HEK293 (cell line): ENCODE results near the gene NCKAP5.

ENCODE experiments used
- CTCF ChIA-PET: fragments of 350-600 bp; formaldehyde crosslinking; extraction: SDS; loops from one replicate; lab custom pipeline; 2021; ENCODE audit warnings: antibody characterized with exemption; lab: Yijun Ruan, JAX
- POLR2A ChIA-PET: fragments of 300-600 bp; formaldehyde crosslinking; extraction: SDS; loops from one replicate; lab custom pipeline; 2020; ENCODE audit warnings: antibody characterized with exemption, inconsistent platforms; lab: Yijun Ruan, JAX
- H3K27ac ChIP-seq: fragments of 200-500 bp; sonication (Bioruptor generic); 2 replicates; pipeline ENCODE4 v1.5.1; 2014; ENCODE audit warnings: low read depth, low read length, control low read depth, inconsistent platforms; ENCODE audit errors: extremely low read depth
- H3K36me3 ChIP-seq, 2 experiments: fragments of 200-500 bp in 1 of 2; sonication (Bioruptor generic) in 1 of 2; 1 replicate in 1 of 2; 2 replicates in 1 of 2; pipeline ENCODE4 v1.5.1; 2014 to 2017; ENCODE audit warnings: inconsistent platforms in 2 of 2, low read length in 2 of 2; ENCODE audit not compliant: control insufficient read depth in 2 of 2, insufficient read depth in 1 of 2
- H3K4me1 ChIP-seq: fragments of 200-500 bp; sonication (Bioruptor generic); 2 replicates; pipeline ENCODE4 v1.5.1; 2014; ENCODE audit warnings: mild to moderate bottlenecking, low read length, inconsistent platforms; ENCODE audit not compliant: control insufficient read depth, insufficient read depth
- H3K4me3 ChIP-seq: 2 replicates; pipeline ENCODE4 v1.5.1; 2011; ENCODE audit warnings: low read depth, mild to moderate bottlenecking, control low read depth, low read length, moderate library complexity
- H3K9me3 ChIP-seq: fragments of 200-500 bp; sonication (Bioruptor generic); 2 replicates; pipeline ENCODE4 v1.5.1; 2014; ENCODE audit warnings: low read depth, low read length, inconsistent platforms; ENCODE audit not compliant: control insufficient read depth, insufficient read depth
- HOXA7 ChIP-seq: sonication (generic); formaldehyde crosslinking; IDR thresholded peaks from 2 replicates; pipeline ENCODE4 v1.8.1; 2022; ENCODE audit warnings: missing genetic modification reagents, borderline replicate concordance
- KLF8 ChIP-seq: fragments of 450-650 bp; formaldehyde crosslinking; IDR thresholded peaks from 2 replicates; pipeline ENCODE4 v1.5.1; 2016; ENCODE audit warnings: missing biosample characterization, missing genetic modification characterization
- MEIS1 ChIP-seq: sonication (generic); formaldehyde crosslinking; IDR thresholded peaks from 2 replicates; pipeline ENCODE4 v1.8.1; 2022; ENCODE audit warnings: missing genetic modification reagents, mild to moderate bottlenecking, borderline replicate concordance
- MZF1 ChIP-seq: fragments of 450-650 bp; formaldehyde crosslinking; IDR thresholded peaks from 2 replicates; pipeline ENCODE4 v1.5.1; 2017; ENCODE audit warnings: missing biosample characterization, missing genetic modification characterization, borderline replicate concordance
- PRDM1 ChIP-seq: fragments of 450-650 bp; formaldehyde crosslinking; IDR thresholded peaks from 2 replicates; pipeline ENCODE4; 2016; ENCODE audit warnings: missing biosample characterization, missing genetic modification characterization
- WT1 ChIP-seq: fragments of 450-650 bp; formaldehyde crosslinking; IDR thresholded peaks from 2 replicates; pipeline ENCODE4 v1.5.1; 2016; ENCODE audit warnings: missing biosample characterization, missing genetic modification characterization
- YY1 ChIP-seq: fragments of 450-650 bp; formaldehyde crosslinking; IDR thresholded peaks from 2 replicates; pipeline ENCODE4 v1.5.1; 2018; ENCODE audit warnings: missing biosample characterization, missing genetic modification characterization
- ZNF138 ChIP-seq: fragments of 450-650 bp; formaldehyde crosslinking; IDR thresholded peaks from 2 replicates; pipeline ENCODE4 v1.5.1; 2016; ENCODE audit warnings: missing biosample characterization, missing genetic modification characterization, borderline replicate concordance
- ZNF146 ChIP-seq: fragments of 450-650 bp; formaldehyde crosslinking; IDR thresholded peaks from 2 replicates; pipeline ENCODE4 v1.5.1; 2016; ENCODE audit warnings: missing biosample characterization, missing genetic modification characterization
- ZNF169 ChIP-seq: fragments of 450-650 bp; formaldehyde crosslinking; IDR thresholded peaks from 2 replicates; pipeline ENCODE4 v1.5.1; 2016; ENCODE audit warnings: missing biosample characterization, missing genetic modification characterization
- ZNF175 ChIP-seq: fragments of 450-650 bp; formaldehyde crosslinking; IDR thresholded peaks from 2 replicates; pipeline ENCODE4 v1.5.1; 2016; ENCODE audit warnings: missing biosample characterization, missing genetic modification characterization
- ZNF2 ChIP-seq: fragments of 450-650 bp; formaldehyde crosslinking; IDR thresholded peaks from 2 replicates; pipeline ENCODE4 v1.5.1; 2016; ENCODE audit warnings: missing biosample characterization, missing genetic modification characterization
- ZNF221 ChIP-seq: fragments of 450-650 bp; formaldehyde crosslinking; IDR thresholded peaks from 2 replicates; pipeline ENCODE4 v1.5.1; 2017; ENCODE audit warnings: missing biosample characterization, missing genetic modification characterization, borderline replicate concordance
- ZNF266 ChIP-seq: fragments of 450-650 bp; formaldehyde crosslinking; IDR thresholded peaks from 2 replicates; pipeline ENCODE4 v1.5.1; 2016; ENCODE audit warnings: missing biosample characterization, missing genetic modification characterization, low read depth
- ZNF274 ChIP-seq, 2 experiments: fragments of 200-500 bp in 1 of 2; fragments of 450-650 bp in 1 of 2; sonication (Bioruptor generic) in 1 of 2; formaldehyde crosslinking in 1 of 2; IDR thresholded peaks; 2 replicates each; pipeline versions ENCODE4 v1.5.1 to v1.6.1; 2014 to 2016; ENCODE audit warnings: borderline replicate concordance in 1 of 2, inconsistent platforms in 1 of 2, low read length in 1 of 2, missing biosample characterization in 1 of 2, missing genetic modification characterization in 1 of 2
- ZNF311 ChIP-seq: fragments of 450-650 bp; formaldehyde crosslinking; IDR thresholded peaks from 2 replicates; pipeline ENCODE4 v1.5.1; 2017; ENCODE audit warnings: missing biosample characterization, missing genetic modification characterization, borderline replicate concordance
- ZNF354C ChIP-seq: fragments of 450-650 bp; formaldehyde crosslinking; IDR thresholded peaks from 2 replicates; pipeline ENCODE4 v1.5.1; 2016; ENCODE audit warnings: missing biosample characterization, missing genetic modification characterization, low read depth, borderline replicate concordance
- ZNF391 ChIP-seq: fragments of 450-650 bp; formaldehyde crosslinking; IDR thresholded peaks from 2 replicates; pipeline ENCODE4 v1.5.1; 2016; ENCODE audit warnings: low read depth, missing biosample characterization, missing genetic modification characterization, borderline replicate concordance
- ZNF600 ChIP-seq: fragments of 450-650 bp; formaldehyde crosslinking; IDR thresholded peaks from 2 replicates; pipeline ENCODE4 v1.5.1; 2016; ENCODE audit warnings: missing biosample characterization, missing genetic modification characterization
- ZNF610 ChIP-seq: fragments of 450-650 bp; formaldehyde crosslinking; IDR thresholded peaks from 2 replicates; pipeline ENCODE4 v1.5.1; 2016; ENCODE audit warnings: missing biosample characterization, missing genetic modification characterization, borderline replicate concordance
- ZNF677 ChIP-seq: fragments of 450-650 bp; IDR thresholded peaks from 2 replicates; pipeline ENCODE4 v1.5.0; 2018; ENCODE audit warnings: missing biosample characterization, mild to moderate bottlenecking, missing genetic modification characterization, moderate library complexity
- ZNF707 ChIP-seq: fragments of 450-650 bp; formaldehyde crosslinking; IDR thresholded peaks from 2 replicates; pipeline ENCODE4 v1.5.1; 2016; ENCODE audit warnings: missing biosample characterization, missing genetic modification characterization
- ZNF76 ChIP-seq: fragments of 450-650 bp; formaldehyde crosslinking; IDR thresholded peaks from 2 replicates; pipeline ENCODE4; 2016; ENCODE audit warnings: low read depth, missing biosample characterization, missing genetic modification characterization, borderline replicate concordance
- ZNF776 ChIP-seq: fragments of 450-650 bp; formaldehyde crosslinking; IDR thresholded peaks from 2 replicates; pipeline ENCODE4 v1.5.0; 2017; ENCODE audit warnings: missing biosample characterization, missing genetic modification characterization, borderline replicate concordance
- TF ChIP-seq, protein P1 (sequence below): fragments of 450-650 bp; formaldehyde crosslinking; IDR thresholded peaks from 2 replicates; pipeline ENCODE4 v1.5.1; 2017; ENCODE audit warnings: missing biosample characterization, missing genetic modification characterization
- TF ChIP-seq, protein P2 (sequence below): fragments of 450-650 bp; formaldehyde crosslinking; IDR thresholded peaks from 2 replicates; pipeline ENCODE4 v1.5.1; 2016; ENCODE audit warnings: missing biosample characterization, missing genetic modification characterization
- TF ChIP-seq, protein P3 (sequence below): fragments of 450-650 bp; formaldehyde crosslinking; IDR thresholded peaks from 2 replicates; pipeline ENCODE4; 2016; ENCODE audit warnings: missing biosample characterization, missing genetic modification characterization
- TF ChIP-seq, protein P4 (sequence below): IDR thresholded peaks from 2 replicates; pipeline ENCODE4 v1.6.1; 2011; ENCODE audit warnings: mild to moderate bottlenecking, low read depth, low read length, borderline replicate concordance
- TF ChIP-seq, protein P5 (sequence below): fragments of 450-650 bp; formaldehyde crosslinking; IDR thresholded peaks from 2 replicates; pipeline ENCODE4 v1.5.1; 2017; ENCODE audit warnings: missing biosample characterization, missing genetic modification characterization

NCKAP5 gene

DNA sequence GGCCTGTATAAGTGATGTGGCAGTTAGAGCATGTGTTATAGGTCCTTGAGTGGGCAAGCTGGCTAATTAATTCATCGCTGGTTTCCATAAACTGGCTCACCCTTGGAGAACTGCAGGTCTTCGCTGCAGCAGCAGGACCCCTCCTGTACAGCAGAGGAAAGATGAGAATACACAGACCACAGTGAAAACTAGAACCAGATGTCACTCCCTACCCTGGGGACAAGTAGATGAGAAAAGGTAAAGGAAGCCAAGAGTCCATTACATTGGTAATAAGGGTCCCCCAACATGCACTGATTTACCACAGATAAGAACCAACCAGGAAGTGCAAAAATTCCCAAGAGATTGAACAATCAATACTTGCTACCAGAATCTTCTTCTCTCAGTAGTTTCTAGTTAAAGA, 482.6 kb downstream of the NCKAP5 start:
- CTCF ChIA-PET: no interaction called here
- Histone ChIP-seq H3K27ac (no peak overlapping the region), H3K4me3 (no peak overlapping the region), H3K36me3 (no peaks in the 10 kb centered on the region), H3K9me3 (no peaks in the 10 kb centered on the region), H3K4me1 (no peaks in the 10 kb centered on the region)
- TF ChIP-seq, protein P1, sequence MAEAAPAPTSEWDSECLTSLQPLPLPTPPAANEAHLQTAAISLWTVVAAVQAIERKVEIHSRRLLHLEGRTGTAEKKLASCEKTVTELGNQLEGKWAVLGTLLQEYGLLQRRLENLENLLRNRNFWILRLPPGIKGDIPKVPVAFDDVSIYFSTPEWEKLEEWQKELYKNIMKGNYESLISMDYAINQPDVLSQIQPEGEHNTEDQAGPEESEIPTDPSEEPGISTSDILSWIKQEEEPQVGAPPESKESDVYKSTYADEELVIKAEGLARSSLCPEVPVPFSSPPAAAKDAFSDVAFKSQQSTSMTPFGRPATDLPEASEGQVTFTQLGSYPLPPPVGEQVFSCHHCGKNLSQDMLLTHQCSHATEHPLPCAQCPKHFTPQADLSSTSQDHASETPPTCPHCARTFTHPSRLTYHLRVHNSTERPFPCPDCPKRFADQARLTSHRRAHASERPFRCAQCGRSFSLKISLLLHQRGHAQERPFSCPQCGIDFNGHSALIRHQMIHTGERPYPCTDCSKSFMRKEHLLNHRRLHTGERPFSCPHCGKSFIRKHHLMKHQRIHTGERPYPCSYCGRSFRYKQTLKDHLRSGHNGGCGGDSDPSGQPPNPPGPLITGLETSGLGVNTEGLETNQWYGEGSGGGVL: no peak
- TF ChIP-seq HOXA7 (CRISPR knock-in tag) (no peak), ZNF776 (tag by site-specific recombination) (no peak), ZNF175 (tag by site-specific recombination) (no peak), ZNF146 (tag by site-specific recombination) (no peak), WT1 (no peak), ZNF707 (tag by site-specific recombination) (no peak), KLF8 (tag by site-specific recombination) (no peak), ZNF221 (tag by site-specific recombination) (no peak), ZNF266 (tag by site-specific recombination) (no peak), MZF1 (tag by site-specific recombination) (no peak), ZNF354C (no peak)
- TF ChIP-seq, protein P2, sequence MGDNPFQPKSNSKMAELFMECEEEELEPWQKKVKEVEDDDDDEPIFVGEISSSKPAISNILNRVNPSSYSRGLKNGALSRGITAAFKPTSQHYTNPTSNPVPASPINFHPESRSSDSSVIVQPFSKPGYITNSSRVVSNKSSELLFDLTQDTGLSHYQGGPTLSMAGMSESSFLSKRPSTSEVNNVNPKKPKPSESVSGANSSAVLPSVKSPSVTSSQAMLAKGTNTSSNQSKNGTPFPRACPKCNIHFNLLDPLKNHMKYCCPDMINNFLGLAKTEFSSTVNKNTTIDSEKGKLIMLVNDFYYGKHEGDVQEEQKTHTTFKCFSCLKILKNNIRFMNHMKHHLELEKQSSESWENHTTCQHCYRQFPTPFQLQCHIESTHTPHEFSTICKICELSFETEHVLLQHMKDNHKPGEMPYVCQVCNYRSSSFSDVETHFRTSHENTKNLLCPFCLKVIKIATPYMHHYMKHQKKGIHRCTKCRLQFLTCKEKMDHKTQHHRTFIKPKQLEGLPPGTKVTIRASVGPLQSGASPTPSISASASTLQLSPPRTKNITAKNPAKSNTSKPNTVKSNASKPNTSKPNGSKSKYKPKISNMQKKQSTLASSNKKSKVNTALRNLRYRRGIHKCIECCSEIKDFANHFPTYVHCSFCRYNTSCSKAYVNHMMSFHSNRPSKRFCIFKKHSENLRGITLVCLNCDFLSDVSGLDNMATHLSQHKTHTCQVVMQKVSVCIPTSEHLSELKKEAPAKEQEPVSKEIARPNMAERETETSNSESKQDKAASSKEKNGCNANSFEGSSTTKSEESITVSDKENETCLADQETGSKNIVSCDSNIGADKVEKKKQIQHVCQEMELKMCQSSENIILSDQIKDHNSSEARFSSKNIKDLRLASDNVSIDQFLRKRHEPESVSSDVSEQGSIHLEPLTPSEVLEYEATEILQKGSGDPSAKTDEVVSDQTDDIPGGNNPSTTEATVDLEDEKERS: no peak
- POLR2A ChIA-PET: no interaction called here

DNA sequence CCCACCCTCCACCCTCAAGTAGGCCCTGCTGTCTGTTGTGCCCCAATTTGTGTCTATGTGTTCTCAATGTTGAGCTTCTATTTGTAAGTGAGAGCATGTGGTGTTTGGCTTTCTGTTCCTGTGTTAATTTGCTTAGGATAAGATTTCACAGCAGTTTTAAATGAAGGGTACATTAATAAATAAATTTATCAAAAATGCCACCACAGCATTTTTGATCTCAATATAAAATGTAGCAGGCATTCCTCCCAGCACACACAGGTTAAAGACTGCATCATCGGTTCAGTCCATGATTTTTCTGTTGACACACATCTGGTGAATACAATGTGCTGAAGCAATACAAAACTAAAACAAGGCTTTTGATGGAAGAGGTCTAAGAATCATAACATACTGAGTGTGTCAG, 486.2 kb downstream of the NCKAP5 start:
- H3K4me1 ChIP-seq: no peaks in the 10 kb centered on the region
- H3K4me3 ChIP-seq: no peak overlapping the region
- ChIA-PET POLR2A (no interaction called here), CTCF (no interaction called here)
- H3K36me3 ChIP-seq: no peaks in the 10 kb centered on the region
- H3K9me3 ChIP-seq: no peaks in the 10 kb centered on the region
- H3K27ac ChIP-seq: no peak overlapping the region
- TF ChIP-seq KLF8 (tag by site-specific recombination) (no peak), ZNF707 (tag by site-specific recombination) (no peak), ZNF274 (IDR thresholded peaks at IDR 0.05; ENCODE audit: low read length) (no peak), ZNF274 (tag by site-specific recombination; IDR thresholded peaks at IDR 0.05; ENCODE audit: borderline replicate concordance) (no peak), ZNF677 (tag by site-specific recombination) (no peak), ZNF138 (tag by site-specific recombination) (no peak), ZNF169 (tag by site-specific recombination) (no peak), ZNF311 (no peak), ZNF391 (tag by site-specific recombination) (no peak), ZNF600 (tag by site-specific recombination) (no peak), MEIS1 (no peak), ZNF76 (tag by site-specific recombination) (no peak), PRDM1 (tag by site-specific recombination) (no peak), YY1 (no peak), ZNF610 (tag by site-specific recombination) (no peak), ZNF2 (tag by site-specific recombination) (no peak)
- TF ChIP-seq, protein P3, sequence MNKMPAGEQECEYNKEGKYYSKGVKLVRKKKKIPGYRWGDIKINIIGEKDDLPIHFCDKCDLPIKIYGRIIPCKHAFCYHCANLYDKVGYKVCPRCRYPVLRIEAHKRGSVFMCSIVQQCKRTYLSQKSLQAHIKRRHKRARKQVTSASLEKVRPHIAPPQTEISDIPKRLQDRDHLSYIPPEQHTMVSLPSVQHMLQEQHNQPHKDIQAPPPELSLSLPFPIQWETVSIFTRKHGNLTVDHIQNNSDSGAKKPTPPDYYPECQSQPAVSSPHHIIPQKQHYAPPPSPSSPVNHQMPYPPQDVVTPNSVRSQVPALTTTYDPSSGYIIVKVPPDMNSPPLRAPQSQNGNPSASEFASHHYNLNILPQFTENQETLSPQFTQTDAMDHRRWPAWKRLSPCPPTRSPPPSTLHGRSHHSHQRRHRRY: no peak
- TF ChIP-seq, protein P4, sequence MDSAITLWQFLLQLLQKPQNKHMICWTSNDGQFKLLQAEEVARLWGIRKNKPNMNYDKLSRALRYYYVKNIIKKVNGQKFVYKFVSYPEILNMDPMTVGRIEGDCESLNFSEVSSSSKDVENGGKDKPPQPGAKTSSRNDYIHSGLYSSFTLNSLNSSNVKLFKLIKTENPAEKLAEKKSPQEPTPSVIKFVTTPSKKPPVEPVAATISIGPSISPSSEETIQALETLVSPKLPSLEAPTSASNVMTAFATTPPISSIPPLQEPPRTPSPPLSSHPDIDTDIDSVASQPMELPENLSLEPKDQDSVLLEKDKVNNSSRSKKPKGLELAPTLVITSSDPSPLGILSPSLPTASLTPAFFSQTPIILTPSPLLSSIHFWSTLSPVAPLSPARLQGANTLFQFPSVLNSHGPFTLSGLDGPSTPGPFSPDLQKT: no peak
- TF ChIP-seq, protein P5, sequence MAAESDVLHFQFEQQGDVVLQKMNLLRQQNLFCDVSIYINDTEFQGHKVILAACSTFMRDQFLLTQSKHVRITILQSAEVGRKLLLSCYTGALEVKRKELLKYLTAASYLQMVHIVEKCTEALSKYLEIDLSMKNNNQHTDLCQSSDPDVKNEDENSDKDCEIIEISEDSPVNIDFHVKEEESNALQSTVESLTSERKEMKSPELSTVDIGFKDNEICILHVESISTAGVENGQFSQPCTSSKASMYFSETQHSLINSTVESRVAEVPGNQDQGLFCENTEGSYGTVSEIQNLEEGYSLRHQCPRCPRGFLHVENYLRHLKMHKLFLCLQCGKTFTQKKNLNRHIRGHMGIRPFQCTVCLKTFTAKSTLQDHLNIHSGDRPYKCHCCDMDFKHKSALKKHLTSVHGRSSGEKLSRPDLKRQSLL (tag by site-specific recombination): no peak
